Transverse colon (tissue), 4 donors: ENCODE results near the gene DLST. TPM values are rescaled to one million over a fixed set of nuclear protein-coding genes. Genes with fewer than 3 reads are reported as not detected.

Source experiments
- DNase-seq: peaks from one replicate; pipeline ENCODE4 v3.0.0-alpha.2; 2019
- H3K27ac ChIP-seq, 4 donors: fragments of 200-600 bp; sonication (generic); 2 replicates each; pipeline ENCODE4 v1.5.1; 2016 to 2018; ENCODE audit warnings: inconsistent platforms in 4 of 4
- H3K27me3 ChIP-seq: fragments of 200-600 bp; sonication (generic); 2 replicates; pipeline ENCODE4 v1.5.1; 2017; ENCODE audit warnings: inconsistent platforms
- H3K36me3 ChIP-seq, 4 donors: fragments of 200-600 bp; sonication (generic); 2 replicates each; pipeline ENCODE4 v1.5.1; 2017 to 2019; ENCODE audit warnings: inconsistent platforms in 4 of 4
- H3K4me1 ChIP-seq, 4 donors: fragments of 200-600 bp; sonication (generic); 2 replicates each; pipeline ENCODE4 v1.5.1; 2017 to 2020; ENCODE audit warnings: inconsistent platforms in 4 of 4
- H3K4me3 ChIP-seq, 4 donors: fragments of 200-600 bp; sonication (generic); 1 replicate in 1 of 4; 2 replicates in 3 of 4; pipeline versions ENCODE4 v1.5.1 to v1.6.1; 2017 to 2019; ENCODE audit warnings: inconsistent platforms in 4 of 4
- H3K9me3 ChIP-seq, 2 donors: fragments of 200-600 bp; sonication (generic); 2 replicates each; pipeline ENCODE4 v1.5.1; 2017 to 2019; ENCODE audit warnings: inconsistent platforms in 2 of 2
- CTCF ChIP-seq, 5 experiments: fragments of 200-600 bp in 3 of 5; fragments of 450-650 bp in 2 of 5; sonication (generic) in 3 of 5; IDR thresholded peaks; 1 replicate in 2 of 5; 2 replicates in 3 of 5; pipeline ENCODE4 v1.5.1; 2016 to 2017; ENCODE audit warnings: antibody characterized with exemption in 5 of 5, inconsistent platforms in 3 of 5, mild to moderate bottlenecking in 2 of 5, moderate library complexity in 1 of 5
- EP300 ChIP-seq: sonication (generic); formaldehyde crosslinking; IDR thresholded peaks from one replicate; pipeline ENCODE4 v1.6.1; 2017; ENCODE audit warnings: antibody characterized with exemption, low read depth
- POLR2A ChIP-seq: fragments of 450-650 bp; IDR thresholded peaks from one replicate; pipeline ENCODE4 v1.6.1; 2016; ENCODE audit warnings: antibody characterized with exemption, mild to moderate bottlenecking, moderate library complexity
- POLR2AphosphoS5 ChIP-seq, 3 donors: sonication (generic); formaldehyde crosslinking; IDR thresholded peaks; one replicate each; pipeline ENCODE4 v1.6.1; 2016; ENCODE audit warnings: antibody characterized with exemption in 3 of 3
- WGBS, 2 donors: methylation state at CpG; one replicate each; pipeline ENCODE4 v1.1.5; 2018; ENCODE audit warnings: low coverage in 1 of 2; 5-methylcytosine and 5-hydroxymethylcytosine counted together
- in situ Hi-C, 4 donors: fragments of 200-750 bp; cut with MboI; loops; one replicate each; pipeline versions ENCODE4 v1.15.0 to v1.15.1; 2017; ENCODE audit warnings: low sequenced_read_pairs in 3 of 4, low pct_ligation_motif_present in 1 of 4, low pct_unique_long_range_greater_than_20kb in 1 of 4
- intact Hi-C: fragments of 100-400 bp; cut with DNase I; formaldehyde crosslinking; loops from one replicate; pipeline ENCODE4 v1.15.1; 2023; ENCODE audit warnings: low total_unique reads
- total RNA-seq, 4 donors: library from RNA; depleted of rRNA; stranded (reverse); fragments of >200 nt; gene quantifications; one replicate each; pipeline ENCODE4 v1.1.0, GENCODE V29; 2016

DLST gene
- total RNA-seq, 4 donors from 2014 or later: 65.1 to 135 (median 103) TPM

- Histone ChIP-seq H3K36me3 (peaks cover 0 to 3% (median 0%) of the 10 kb centered on the region in 4 donors), H3K27ac (peak overlapping the region in 3 of 4 donors; percentile 13 to 36 (median 30)), H3K9me3 (no peaks in the 10 kb centered on the region), H3K27me3 (no peaks in the 10 kb centered on the region), H3K4me1 (peaks cover 0 to 16% (median 0%) of the 10 kb centered on the region in 4 donors), H3K4me3 (no peak overlapping the region)
- WGBS, 2 donors: 80 to 89% methylated on average over 1 of the region's 1 CpG
- intact Hi-C loops: no loop called here
- DNase-seq: no peak
- TF ChIP-seq POLR2AphosphoS5 (IDR thresholded peaks at IDR 0.05) (no peak), EP300 (no peak), POLR2A (no peak), CTCF (IDR thresholded peaks at IDR 0.05) (no peak)
- in situ Hi-C loops: no loop called here
Measured at GRCh38 chr14:74836251-74836960, 45.3 kb upstream of the DLST start.

GRCh38 chr14:74838166-74838565 is 43.5 kb upstream of the DLST start:
- Histone ChIP-seq H3K36me3 (no peaks in the 10 kb centered on the region), H3K9me3 (no peaks in the 10 kb centered on the region), H3K4me3 (no peak overlapping the region), H3K4me1 (peaks cover 0 to 16% (median 0%) of the 10 kb centered on the region in 4 donors), H3K27me3 (no peaks in the 10 kb centered on the region), H3K27ac (peak overlapping the region; percentile 9 to 71 (median 26))
- TF ChIP-seq EP300: no peak
- TF ChIP-seq CTCF (IDR thresholded peaks at IDR 0.05): no peak
- no peak for TF ChIP-seq POLR2AphosphoS5 (IDR thresholded peaks at IDR 0.05)
- TF ChIP-seq POLR2A: no peak
- in situ Hi-C loops (no loop called here), intact Hi-C loops (no loop called here)
- WGBS, 2 donors: 46 to 51% methylated on average over 2 of the region's 2 CpGs
- DNase-seq: no peak

GRCh38 chr14:74840603-74841030 is 41.1 kb upstream of the DLST start:
- Histone ChIP-seq H3K27me3 (no peaks in the 10 kb centered on the region), H3K27ac (no peak overlapping the region), H3K36me3 (no peaks in the 10 kb centered on the region), H3K4me1 (peaks cover 0 to 15% (median 0%) of the 10 kb centered on the region in 4 donors), H3K4me3 (no peak overlapping the region), H3K9me3 (no peaks in the 10 kb centered on the region)
- WGBS, 2 donors: 86% methylated on average over 5 of the region's 5 CpGs; no CpG with 5 or more reads in 1 of the 2 donors
- intact Hi-C loops: no loop called here
- no peak for DNase-seq
- no peak for TF ChIP-seq CTCF (IDR thresholded peaks at IDR 0.05)
- no peak for TF ChIP-seq EP300
- no peak for TF ChIP-seq POLR2A
- TF ChIP-seq POLR2AphosphoS5 (IDR thresholded peaks at IDR 0.05): no peak
- in situ Hi-C loops: no loop called here

- Histone ChIP-seq H3K4me3 (no peak overlapping the region), H3K27me3 (no peaks in the 10 kb centered on the region), H3K36me3 (no peaks in the 10 kb centered on the region), H3K4me1 (peaks cover 0 to 6% (median 0%) of the 10 kb centered on the region in 4 donors), H3K27ac (no peak overlapping the region), H3K9me3 (no peaks in the 10 kb centered on the region)
- WGBS, 2 donors: 68 to 87% methylated on average over 2 to 4 of the region's 4 CpGs
- in situ Hi-C loops: no loop called here
- TF ChIP-seq POLR2A (no peak), EP300 (no peak), CTCF (IDR thresholded peaks at IDR 0.05) (no peak), POLR2AphosphoS5 (IDR thresholded peaks at IDR 0.05) (no peak)
- DNase-seq: no peak
- intact Hi-C loops: no loop called here
Measured at GRCh38 chr14:74841230-74842207, 40.2 kb upstream of the DLST start.
